Measurements from ENCODE around the gene EXOC3L2.

DNA sequence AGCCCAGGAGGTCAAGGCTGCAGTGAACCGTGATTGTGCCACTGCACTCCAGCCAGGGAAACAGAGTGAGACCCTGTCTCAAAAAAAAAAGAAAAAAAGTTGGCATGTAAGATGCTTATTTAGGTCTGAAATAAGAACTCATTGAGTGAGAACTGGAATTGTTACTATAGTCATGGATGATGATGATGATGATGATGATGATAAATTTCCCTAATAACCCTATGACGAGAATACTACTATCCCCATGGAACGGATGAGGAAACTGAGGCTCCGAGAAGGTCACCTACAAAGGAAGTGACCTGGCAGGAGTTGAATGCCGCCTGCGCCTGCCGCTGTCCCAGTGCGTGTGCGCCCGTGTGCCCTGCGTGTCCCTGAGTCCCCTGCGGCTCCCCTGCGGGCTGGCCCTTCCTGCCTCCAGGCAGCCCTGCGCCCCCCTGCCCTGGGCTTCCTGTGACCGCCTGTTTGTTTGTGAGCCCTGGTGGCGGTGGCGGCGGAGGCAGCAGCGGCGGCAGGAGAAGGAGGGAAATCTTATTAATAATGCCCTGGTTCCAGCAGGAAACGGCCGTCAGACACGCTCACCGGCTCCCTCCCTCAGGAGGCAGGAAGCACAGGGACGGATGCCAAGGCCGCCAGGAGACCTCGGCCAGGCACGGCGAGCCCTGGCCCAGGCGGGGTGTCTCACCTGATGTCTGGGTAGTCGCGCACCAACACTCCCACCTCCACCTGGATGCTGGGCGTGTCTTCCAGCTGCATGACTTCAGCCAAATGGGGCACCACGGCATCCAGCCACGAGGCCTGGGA, 29.6 kb downstream of the EXOC3L2 start:
- TF ChIP-seq, protein P1, sequence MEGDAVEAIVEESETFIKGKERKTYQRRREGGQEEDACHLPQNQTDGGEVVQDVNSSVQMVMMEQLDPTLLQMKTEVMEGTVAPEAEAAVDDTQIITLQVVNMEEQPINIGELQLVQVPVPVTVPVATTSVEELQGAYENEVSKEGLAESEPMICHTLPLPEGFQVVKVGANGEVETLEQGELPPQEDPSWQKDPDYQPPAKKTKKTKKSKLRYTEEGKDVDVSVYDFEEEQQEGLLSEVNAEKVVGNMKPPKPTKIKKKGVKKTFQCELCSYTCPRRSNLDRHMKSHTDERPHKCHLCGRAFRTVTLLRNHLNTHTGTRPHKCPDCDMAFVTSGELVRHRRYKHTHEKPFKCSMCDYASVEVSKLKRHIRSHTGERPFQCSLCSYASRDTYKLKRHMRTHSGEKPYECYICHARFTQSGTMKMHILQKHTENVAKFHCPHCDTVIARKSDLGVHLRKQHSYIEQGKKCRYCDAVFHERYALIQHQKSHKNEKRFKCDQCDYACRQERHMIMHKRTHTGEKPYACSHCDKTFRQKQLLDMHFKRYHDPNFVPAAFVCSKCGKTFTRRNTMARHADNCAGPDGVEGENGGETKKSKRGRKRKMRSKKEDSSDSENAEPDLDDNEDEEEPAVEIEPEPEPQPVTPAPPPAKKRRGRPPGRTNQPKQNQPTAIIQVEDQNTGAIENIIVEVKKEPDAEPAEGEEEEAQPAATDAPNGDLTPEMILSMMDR (conservative IDR thresholded peaks at IDR 0.05; ENCODE audit: low read depth, low read length), result no peak
- no peak for TF ChIP-seq EZH2 (IDR thresholded peaks at IDR 0.05; ENCODE audit: borderline replicate concordance, low read depth, low read length, poor library complexity, severe bottlenecking)

All from A673 (cell line).